HuH-7.5 (cell line): ENCODE measurements around the gene ZFPL1.
"Not testable (repeated sequence)": the region's sequence is repeated elsewhere in the genome, so short reads cannot be mapped to it uniquely, and the experiment has no call there.

ENCODE experiments used
- DNase-seq: peaks from one replicate; pipeline ENCODE4 v3.0.0; 2011; ENCODE audit warnings: low spot score

Gene ZFPL1

GRCh38 chr11:65115361-65116082 is 31.5 kb downstream of the ZFPL1 start:
- DNase-seq: no peak

- DNase-seq: no peak
Measured at GRCh38 chr11:65116370-65117205, 32.6 kb downstream of the ZFPL1 start.

GRCh38 chr11:65117206-65118096 is 33.4 kb downstream of the ZFPL1 start, which contains the start of gene ZNHIT2:
Gene ZNHIT2 (minus strand): TSS chr11:65117701. CDS start chr11:65117653, 48 bp downstream.
- DNase-seq: peak; percentile 76

- DNase-seq: no peak
Measured at GRCh38 chr11:65118097-65118837, 34.2 kb downstream of the ZFPL1 start.

- not testable (repeated sequence) for DNase-seq
Measured at GRCh38 chr11:65118891-65119669, 35.1 kb downstream of the ZFPL1 start.

- no peak for DNase-seq
Measured at GRCh38 chr11:65119670-65119995, 35.6 kb downstream of the ZFPL1 start.

GRCh38 chr11:65120831-65121230 is 36.8 kb downstream of the ZFPL1 start:
- no peak for DNase-seq

- DNase-seq: no peak
Measured at GRCh38 chr11:65121447-65121864, 37.4 kb downstream of the ZFPL1 start.

GRCh38 chr11:65121865-65122696 is 38.1 kb downstream of the ZFPL1 start, which contains the start of the genes FAU and MRPL49:
Gene FAU (minus strand): TSS chr11:65122134. CDS start chr11:65121813, 321 bp downstream.
Gene MRPL49 (plus strand): TSS chr11:65122321. CDS start chr11:65122347, 26 bp downstream.
- peak; percentile 88 for DNase-seq

- DNase-seq: no peak
Measured at GRCh38 chr11:65124480-65125196, 40.6 kb downstream of the ZFPL1 start.

GRCh38 chr11:65125197-65126056 is 41.4 kb downstream of the ZFPL1 start:
- DNase-seq: no peak

GRCh38 chr11:65126624-65127274 is 42.7 kb downstream of the ZFPL1 start:
- no peak for DNase-seq

GRCh38 chr11:65127473-65128181 is 43.6 kb downstream of the ZFPL1 start:
- no peak for DNase-seq

- DNase-seq: no peak
Measured at GRCh38 chr11:65128182-65129145, 44.4 kb downstream of the ZFPL1 start.

- no peak for DNase-seq
Measured at GRCh38 chr11:65129649-65130441, 45.8 kb downstream of the ZFPL1 start.
